GM12875 (cell line): Measurements from ENCODE around the gene PARN.

Experiments
- H3K4me3 ChIP-seq: one replicate; pipeline ENCODE4 v1.5.1; 2011; ENCODE audit warnings: low read depth, low read length, control low read depth
- TF ChIP-seq, protein P1 (sequence below): IDR thresholded peaks from 2 replicates; pipeline ENCODE4 v1.5.1; 2011; ENCODE audit warnings: low read depth, mild to moderate bottlenecking, control low read depth, inconsistent platforms, low read length, moderate library complexity, borderline replicate concordance; ENCODE audit not compliant: insufficient read depth

PARN gene

GRCh38 chr16:14668556-14669223, 38.6 kb upstream of the PARN start:
- H3K4me3 ChIP-seq: no peak overlapping the region
- TF ChIP-seq, protein P1, sequence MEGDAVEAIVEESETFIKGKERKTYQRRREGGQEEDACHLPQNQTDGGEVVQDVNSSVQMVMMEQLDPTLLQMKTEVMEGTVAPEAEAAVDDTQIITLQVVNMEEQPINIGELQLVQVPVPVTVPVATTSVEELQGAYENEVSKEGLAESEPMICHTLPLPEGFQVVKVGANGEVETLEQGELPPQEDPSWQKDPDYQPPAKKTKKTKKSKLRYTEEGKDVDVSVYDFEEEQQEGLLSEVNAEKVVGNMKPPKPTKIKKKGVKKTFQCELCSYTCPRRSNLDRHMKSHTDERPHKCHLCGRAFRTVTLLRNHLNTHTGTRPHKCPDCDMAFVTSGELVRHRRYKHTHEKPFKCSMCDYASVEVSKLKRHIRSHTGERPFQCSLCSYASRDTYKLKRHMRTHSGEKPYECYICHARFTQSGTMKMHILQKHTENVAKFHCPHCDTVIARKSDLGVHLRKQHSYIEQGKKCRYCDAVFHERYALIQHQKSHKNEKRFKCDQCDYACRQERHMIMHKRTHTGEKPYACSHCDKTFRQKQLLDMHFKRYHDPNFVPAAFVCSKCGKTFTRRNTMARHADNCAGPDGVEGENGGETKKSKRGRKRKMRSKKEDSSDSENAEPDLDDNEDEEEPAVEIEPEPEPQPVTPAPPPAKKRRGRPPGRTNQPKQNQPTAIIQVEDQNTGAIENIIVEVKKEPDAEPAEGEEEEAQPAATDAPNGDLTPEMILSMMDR: no peak

GRCh38 chr16:14667347-14668266, 37.5 kb upstream of the PARN start:
- H3K4me3 ChIP-seq: no peak overlapping the region
- TF ChIP-seq, protein P1: no peak

DNA sequence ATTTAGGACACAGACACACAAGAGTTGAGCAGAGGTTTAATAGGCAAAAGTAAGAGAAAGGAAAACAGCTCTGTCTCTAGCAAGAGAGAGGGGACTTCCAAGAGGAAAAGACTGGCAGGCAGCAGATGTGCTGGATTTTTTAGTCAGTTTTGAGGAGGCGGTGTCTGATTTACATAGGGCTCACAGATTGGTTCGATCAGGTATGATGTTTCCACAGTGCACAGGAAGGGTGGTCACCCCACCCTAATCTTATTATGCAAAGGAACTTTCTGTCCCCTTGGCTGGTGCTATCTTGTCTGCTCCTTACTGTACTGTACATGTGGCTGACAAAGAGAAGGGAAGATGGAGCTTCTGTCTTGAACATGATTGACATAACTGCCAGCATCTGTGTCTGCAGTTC, 28.0 kb upstream of the PARN start:
- no peak overlapping the region for H3K4me3 ChIP-seq

GRCh38 chr16:14652726-14653125, 22.7 kb upstream of the PARN start:
- no peak overlapping the region for H3K4me3 ChIP-seq
- TF ChIP-seq, protein P1: no peak

More for the DNA sequence above, 28.0 kb upstream of the PARN start:
- TF ChIP-seq, protein P1: no peak

DNA sequence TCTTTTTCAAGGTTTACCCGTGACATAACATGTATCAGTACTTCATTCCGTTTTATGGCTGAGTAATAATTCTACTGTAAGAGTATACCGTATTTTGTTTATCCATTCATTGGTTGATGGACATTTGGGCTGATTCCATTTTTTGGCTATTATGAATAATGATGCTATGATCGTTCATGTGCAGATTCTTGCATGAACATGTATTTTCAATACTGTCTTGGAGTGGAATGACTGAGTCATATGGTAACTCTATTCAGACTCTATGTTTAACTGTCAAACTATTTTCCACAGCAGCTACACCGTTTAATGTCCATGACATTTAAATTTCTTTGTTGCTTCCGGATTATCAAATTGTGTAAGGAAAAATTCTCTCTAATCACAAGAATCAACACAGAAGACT, 20.6 kb upstream of the PARN start:
- no peak overlapping the region for H3K4me3 ChIP-seq
- TF ChIP-seq, protein P1: no peak

- TF ChIP-seq, protein P1: no peak
- H3K4me3 ChIP-seq: no peak overlapping the region
These were observed 19.8 kb upstream of the PARN start for GRCh38 chr16:14649816-14650215.
